HG02763 (cell line): ENCODE data around the gene PADI4.

ENCODE experiments used
- ATAC-seq: cut with Tn5 transposase; IDR thresholded peaks from one replicate; pipeline ENCODE4 v1.9.1; 2021; ENCODE audit warnings: mild to moderate bottlenecking, moderate library complexity; ENCODE audit not compliant: unreplicated experiment

The PADI4 gene, protein sequence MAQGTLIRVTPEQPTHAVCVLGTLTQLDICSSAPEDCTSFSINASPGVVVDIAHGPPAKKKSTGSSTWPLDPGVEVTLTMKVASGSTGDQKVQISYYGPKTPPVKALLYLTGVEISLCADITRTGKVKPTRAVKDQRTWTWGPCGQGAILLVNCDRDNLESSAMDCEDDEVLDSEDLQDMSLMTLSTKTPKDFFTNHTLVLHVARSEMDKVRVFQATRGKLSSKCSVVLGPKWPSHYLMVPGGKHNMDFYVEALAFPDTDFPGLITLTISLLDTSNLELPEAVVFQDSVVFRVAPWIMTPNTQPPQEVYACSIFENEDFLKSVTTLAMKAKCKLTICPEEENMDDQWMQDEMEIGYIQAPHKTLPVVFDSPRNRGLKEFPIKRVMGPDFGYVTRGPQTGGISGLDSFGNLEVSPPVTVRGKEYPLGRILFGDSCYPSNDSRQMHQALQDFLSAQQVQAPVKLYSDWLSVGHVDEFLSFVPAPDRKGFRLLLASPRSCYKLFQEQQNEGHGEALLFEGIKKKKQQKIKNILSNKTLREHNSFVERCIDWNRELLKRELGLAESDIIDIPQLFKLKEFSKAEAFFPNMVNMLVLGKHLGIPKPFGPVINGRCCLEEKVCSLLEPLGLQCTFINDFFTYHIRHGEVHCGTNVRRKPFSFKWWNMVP

DNA sequence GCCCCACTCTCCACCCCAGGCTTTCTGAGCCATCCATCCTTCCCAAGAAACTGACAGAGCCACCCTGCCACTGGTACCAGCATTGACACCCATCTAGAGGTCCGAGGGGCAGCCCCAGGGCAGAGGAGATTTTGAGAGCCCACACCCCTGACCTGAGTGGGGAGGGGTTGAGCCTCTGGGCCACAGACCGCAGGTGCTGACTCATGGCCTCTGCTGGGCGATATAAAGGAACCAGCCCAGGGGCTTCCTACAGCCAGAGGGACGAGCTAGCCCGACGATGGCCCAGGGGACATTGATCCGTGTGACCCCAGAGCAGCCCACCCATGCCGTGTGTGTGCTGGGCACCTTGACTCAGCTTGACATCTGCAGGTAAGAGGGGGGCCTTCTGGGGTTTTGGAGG, at the start of gene PADI4:
Gene PADI4, plus strand, starts transcription at position 252 of the 400 bp plus-strand sequence. Its CDS starts 26 bp downstream, at position 278.
- no peak for ATAC-seq

DNA sequence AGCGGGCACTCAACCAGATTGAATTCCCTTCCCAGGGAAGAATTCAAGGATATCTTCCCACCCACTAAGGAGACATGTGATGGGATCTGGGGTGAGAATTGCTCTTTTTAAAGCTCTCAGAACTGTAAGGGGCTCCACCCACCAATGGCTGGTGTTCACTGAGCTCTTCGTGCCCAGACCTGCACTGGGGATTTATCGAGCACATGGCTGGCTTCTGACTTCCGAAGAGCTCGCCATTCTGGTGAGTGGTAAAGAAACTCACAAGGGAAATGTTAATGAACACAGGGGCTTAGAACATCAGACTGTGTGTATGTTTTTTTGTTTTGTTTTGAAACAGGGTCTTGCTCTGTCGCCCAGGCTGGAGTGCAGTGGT, 49.3 kb upstream of the PADI4 start:
- no peak for ATAC-seq

DNA sequence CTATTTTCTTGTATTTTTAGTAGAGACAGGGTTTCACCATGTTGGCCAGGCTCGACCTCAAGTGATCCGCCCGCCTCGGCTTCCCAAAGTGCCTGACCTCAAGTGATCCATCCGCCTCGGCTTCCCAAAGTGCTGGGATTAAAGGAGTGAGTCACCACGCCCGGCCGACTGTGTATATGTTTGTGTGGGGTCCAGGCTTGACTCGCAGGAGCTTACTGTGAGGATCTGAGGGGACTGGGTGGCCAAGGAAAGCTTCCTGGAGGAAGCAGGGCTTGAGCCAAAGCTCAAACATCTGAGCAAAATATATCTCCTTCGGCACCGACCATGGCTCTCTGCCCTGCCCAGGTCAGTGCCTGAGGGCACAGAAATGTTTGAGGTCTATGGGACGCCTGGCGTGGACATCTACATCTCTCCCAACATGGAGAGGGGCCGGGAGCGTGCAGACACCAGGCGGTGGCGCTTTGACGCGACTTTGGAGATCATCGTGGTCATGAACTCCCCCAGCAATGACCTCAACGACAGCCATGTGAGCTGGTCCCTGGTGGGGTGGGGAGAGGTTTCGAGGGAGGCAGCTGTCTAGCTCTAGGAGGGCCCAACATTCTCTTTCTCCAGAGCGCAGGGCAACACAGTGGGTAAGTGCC, 48.6 kb upstream of the PADI4 start:
- no peak for ATAC-seq

DNA sequence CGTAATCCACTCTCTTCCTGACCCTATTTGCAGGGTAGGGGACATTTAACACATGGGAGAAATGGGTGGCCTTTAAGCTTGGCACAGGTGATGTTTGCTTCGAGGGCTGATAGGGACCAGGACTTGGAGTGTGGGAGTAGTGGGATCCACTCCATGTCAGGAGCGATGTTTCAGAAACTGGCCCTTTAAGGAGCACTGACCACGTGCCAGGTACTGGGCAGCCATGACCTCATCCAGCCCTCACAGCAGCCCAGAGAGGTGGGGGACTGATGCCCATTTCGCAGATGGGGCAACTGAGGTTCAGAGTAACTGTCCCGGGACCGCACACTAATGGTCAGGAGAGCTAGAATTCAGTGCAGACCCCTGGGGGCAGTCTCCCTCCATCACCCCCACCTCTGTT, 47.7 kb upstream of the PADI4 start:
- ATAC-seq, result no peak

DNA sequence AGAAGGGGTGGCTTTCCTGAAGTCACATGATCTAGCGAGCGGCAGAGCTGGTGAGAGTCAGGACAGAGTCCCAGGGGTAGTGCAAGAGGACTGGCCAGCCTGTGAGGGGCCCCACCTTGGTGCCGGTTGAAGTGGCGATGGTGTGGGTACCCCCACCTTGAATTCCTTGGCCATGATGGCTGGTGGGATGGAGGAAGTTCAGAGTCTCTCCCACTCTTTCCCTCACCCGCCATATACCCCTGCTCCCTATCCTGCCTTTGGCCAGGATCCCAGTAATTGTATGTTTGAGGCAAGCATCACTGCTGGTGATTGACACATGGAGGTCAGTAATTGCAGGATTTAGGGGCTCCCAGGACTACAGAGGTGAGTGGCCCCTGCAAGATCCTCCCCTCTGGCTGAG, 47.3 kb upstream of the PADI4 start:
- no peak for ATAC-seq

DNA sequence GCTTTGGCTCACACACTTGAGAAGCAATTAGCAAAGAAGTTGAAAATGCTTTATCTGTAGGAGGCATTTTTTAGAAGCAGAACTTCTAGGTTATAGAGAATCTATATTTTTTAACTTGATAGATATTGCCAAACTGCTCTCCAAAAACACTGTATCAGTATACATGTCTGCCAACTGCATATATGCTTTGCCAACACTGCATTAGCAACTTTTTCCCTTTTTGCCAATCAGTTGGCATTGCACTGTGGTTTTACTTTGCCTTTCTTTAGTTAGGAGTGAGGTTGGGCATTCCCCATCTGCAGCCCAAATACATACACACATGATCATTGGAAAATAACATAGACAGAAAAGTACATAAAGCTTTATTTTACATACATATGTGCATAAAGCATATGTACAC, 44.1 kb upstream of the PADI4 start:
- ATAC-seq, result no peak

DNA sequence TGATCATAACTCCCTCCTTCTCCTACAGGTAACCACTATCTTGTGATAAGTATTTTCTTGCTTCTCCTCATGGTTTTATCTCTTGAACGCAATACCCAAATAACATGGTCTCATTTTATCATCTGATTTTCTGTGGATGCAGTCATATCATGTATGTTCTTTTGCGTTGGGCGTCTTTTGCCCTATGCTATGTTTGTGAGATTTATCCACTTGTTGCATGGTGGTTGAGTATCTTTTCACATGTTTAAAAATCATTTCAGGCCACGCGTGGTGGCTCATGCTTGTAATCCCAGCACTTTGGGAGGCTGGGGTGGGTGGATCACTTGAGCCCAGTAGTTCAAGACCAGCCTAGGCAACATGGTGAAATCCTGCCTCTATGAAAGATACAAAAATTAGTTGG, 43.5 kb upstream of the PADI4 start:
- no peak for ATAC-seq

DNA sequence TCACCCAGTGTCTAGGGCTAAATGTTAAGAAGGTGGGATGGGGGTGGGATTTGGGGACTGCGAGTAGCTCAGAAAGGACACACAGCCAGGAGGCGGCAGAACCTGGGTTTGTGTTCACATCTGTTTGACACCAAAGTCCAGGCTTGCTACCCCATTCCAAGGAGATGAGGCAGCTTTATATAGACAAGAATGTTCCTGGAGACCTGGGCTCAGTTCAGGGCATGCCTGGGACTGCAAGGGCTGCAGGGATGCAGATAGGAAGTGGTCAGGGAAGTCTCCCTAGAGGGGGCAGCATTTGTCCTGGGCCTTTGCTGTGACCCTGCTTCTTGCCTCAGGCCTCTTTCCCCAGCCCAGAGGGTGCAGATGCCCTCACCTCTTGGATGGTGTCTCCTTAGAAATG, 42.8 kb upstream of the PADI4 start:
- ATAC-seq, result no peak

DNA sequence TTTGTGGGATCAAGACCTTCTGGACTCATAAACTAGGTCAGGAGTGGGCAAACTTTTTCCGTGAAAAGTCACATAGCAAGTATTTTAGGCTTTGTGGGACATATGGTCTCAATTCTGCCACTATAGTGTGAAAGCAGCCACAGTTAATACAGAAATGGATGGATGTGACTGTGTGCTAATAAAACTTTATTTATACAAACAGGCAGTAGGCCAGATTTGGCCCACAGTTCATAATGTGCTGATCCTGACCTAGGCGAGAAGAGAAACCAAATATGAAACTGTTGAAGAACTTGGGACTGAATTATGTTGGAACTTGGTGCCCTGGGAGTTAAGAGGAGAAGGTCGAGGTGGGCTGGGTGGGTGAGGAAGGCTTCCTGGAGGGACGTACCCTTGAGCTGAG, 42.0 kb upstream of the PADI4 start:
- no peak for ATAC-seq

DNA sequence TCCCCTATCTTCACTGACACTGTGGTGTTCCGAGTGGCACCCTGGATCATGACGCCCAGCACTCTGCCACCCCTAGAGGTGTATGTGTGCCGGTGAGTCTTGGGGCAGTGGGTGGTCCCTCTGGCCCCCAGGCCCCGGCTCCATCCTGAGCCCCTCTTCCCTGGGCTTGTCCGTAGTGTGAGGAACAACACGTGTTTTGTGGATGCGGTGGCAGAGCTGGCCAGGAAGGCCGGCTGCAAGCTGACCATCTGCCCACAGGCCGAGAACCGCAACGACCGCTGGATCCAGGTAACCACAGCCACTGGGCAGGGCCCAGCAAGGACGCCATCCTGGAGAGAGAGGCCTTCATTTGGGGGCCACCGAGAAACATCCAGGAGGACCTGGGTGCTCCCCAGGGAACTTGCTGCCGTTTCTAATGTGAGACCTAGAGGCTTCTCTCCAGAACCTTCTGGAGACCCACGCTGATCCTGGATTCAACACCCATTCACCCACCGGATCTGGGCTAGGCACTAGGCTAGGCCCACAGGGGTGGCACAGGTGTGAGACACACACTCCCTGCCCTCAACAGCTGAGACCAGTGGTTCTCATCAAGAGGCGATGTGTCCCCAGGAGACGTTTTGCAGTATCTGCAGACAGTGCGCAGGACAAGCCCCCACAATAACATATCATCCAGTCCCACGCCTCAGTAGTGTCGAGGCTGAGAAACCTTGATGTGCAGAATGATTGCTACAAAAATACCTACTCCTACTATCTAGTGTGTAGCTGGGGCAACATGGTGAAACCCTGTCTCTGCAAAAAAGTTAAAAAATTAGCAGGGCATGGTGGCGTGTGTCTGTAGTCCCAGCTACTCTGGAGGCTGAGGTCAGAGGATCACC, 36.9 kb upstream of the PADI4 start:
- no peak for ATAC-seq

DNA sequence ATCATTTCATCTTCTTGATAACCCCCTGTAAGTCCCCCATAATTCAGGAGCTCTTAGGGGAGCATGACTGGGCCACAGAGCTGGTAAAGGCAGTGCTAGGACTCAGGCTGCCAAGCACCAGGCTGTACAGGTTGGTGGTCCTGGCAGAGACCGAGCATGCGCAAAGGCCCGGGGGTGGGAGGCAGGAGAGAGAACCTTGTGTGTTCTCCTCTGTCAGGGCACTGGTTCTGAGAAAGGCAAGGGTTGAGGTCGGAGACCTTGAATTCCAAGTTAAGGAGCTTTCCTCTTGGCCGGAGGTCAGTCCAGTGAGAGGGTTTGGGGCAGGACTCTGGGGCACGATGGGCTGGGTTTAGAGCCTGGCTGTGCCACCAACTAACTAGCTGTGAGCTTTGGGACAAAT, 35.9 kb upstream of the PADI4 start:
- no peak for ATAC-seq

DNA sequence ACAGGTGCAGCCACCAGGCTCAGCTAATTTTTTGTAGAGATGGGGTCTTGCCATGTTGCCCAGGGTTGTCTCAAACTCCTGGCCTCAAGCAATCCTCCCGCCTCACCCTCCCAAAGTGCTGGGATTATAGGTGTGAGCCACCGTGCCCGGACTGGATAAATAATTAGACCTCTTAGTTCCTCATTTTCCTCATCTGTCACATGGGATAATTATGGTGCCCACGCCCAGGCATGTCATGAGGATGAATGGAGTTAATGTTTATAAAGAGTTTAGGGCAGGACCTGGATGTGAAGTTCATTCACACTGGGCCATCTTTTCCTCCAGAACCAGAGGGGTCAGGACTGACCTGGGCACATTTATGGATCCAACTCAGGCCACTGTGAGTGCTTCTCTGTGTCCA, 35.4 kb upstream of the PADI4 start:
- no peak for ATAC-seq

DNA sequence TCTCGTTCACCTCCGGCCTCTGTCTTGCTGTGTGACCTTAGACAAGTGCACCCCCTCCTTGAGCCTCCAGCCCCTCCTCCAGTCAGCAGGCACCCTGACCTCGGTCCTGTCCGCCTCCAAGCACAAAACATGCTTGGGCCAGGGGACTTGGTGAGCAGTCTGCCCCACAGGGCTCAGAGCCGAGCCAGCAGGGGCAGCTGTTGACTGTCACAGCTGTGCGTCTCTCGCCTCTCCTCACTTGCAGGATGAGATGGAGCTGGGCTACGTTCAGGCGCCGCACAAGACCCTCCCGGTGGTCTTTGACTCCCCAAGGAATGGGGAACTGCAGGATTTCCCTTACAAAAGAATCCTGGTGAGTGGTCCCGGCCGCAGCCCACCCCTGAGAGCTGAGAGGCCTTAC, 34.9 kb upstream of the PADI4 start:
- no peak for ATAC-seq

DNA sequence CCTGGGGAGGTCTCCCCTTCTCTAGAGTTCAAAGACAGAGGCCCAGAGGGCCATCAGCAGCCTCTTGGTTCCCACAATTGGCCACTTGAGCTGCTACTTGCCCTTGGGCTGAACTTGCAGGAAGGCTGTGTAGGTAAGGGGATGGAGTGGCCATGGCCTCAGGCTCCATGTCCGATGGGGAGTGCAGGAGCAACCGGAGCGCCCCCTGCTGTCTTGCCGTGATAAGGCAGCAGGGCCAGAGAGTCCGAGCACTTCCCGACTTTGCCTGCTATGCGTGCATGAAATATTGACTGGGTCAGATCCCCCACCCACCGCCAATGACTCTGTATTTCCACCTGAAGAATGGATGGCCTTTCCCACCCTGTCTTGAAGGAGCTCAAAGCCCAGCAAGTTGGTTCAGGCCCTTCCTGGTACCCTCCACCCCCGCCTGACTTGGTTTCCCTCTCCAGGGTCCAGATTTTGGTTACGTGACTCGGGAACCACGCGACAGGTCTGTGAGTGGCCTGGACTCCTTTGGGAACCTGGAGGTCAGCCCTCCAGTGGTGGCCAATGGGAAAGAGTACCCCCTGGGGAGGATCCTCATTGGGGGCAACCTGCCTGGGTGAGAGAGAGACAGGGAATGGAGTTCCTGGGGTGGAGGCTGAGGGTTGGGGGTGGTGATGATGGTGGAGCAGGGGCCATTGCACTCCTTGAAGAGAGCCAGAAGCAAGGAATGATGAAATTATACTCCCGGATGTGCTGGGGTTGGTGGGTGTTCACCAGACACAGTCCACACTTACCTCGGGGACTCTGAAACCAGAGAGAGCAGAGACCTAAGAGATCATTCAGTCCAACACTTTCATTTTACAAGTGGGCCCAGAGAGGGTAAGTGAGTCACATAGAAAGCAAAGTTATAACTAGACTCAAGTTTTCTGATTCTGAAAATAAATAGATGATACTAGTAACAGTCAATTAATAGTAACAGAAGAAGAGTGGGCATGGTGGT, 33.5 kb upstream of the PADI4 start:
- no peak for ATAC-seq

DNA sequence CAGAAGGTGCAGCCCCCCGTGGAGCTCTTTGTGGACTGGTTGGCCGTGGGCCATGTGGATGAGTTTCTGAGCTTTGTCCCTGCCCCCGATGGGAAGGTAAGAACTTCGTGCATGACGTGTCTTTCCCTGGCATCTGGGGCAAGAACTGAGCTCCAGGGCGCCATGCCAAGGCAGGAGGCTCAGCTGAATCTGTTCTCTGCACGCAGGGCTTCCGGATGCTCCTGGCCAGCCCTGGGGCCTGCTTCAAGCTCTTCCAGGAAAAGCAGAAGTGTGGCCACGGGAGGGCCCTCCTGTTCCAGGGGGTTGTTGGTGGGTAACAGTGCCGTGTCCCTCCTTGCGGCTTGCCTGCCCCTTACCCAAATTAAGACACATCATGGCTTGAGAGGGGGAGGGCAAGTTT, 31.4 kb upstream of the PADI4 start:
- ATAC-seq, result no peak

DNA sequence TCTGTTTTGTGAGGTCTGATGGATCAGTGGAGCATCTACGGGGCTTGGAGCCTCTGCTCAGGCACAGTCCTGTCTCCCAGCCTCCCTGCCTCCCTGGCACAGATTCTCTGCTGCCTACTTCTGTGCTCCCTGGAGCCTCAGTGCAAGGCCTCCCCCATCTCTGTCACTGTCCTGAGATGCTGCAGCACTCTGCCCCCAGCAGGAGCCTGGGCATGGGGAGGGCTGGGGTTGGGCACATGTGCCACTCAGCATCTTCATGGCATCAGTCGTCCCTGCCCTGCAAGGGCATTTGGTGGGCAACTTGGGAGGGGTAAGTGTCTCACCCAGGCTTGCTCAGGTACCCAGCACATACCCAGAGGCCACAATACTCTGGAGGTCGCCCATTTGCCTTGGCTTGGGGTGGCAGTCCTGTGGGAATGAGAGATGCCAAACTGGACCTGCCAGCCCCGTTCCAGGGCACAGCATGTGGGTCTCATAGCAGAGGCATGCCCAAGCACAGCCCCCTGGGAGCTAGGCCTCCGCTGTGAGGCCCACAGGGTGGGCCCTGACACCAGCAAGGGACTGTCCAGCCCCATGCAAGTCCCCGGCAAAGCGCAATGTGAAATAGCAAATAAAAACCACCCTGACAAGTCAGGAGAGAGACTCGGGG, 30.4 kb upstream of the PADI4 start:
- no peak for ATAC-seq

DNA sequence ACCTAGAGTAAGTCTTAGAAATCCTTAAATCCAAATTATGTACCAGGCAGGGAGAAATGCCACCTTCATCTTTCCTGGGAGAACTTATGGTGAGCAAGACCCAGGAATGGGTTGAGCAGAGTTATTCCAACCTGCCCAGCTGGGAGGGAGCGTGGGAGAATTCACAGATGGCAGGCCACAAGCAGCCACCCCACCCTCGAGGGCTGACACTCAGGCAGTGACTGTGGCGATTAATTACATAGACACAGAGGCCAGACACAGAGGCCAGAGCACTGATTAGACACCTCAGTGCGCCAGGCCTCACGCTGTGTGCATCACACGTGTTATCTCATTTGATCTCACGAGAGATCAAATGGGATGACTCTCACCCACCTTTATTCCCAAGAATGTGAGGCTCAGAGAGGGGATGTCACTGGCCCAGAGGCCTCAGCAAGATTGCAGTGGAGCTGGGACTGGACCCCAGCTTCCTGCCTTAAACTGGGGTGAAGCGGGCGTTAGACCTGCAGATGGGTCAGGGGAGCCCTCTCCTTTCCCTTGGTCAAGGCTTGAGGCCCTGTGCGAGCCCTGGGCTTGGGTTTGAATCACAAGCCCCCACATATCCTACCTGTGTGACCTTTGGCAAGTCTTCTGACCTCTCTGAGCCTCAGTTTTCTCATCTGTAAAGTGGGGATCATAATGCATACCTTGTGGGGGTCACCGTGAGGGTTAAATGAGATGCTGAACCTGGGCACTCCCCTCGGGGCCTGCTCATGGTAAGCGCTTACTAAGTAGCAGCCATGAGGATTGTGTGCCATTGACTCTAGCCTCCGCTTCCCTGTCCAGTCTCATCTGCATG, 28.8 kb upstream of the PADI4 start:
- no peak for ATAC-seq

DNA sequence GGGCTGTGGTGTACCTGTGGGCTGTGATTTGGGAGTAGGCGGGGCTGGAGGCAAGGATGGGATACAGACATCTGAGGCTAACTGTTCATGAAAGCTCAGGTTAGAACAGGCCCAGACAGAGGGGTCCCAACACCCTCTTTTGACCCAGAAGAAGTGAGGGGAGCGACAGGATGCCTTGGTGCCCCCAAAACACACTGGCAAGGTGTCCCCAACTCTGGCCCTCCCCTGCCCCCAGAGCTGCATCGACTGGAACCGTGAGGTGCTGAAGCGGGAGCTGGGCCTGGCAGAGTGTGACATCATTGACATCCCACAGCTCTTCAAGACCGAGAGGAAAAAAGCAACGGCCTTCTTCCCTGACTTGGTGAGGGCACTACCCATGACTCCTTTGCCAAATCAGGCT, 27.6 kb upstream of the PADI4 start:
- ATAC-seq, result no peak

DNA sequence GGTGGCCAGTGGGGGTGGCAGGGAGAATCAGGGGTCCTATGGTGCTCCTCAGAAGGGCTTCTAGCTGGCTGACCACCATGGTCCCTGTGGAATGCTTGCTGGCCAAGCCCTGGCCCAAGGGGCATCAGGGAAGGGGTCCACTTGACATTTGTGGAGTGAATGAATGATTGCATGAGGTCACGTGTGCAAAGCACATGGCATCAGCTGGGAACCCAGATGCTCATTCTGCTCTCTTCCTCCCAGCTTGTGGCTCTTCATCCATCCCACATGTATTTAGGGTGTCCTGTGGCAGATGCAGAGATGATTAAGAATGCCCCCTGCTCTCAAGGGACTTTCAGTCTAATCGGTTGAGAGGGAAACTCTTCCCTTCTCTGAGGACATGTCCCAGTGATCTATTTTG, 27.1 kb upstream of the PADI4 start:
- ATAC-seq, result no peak
